HG03571 (cell line): ENCODE results near the gene DLK1.

ENCODE experiments used
- ATAC-seq: cut with Tn5 transposase; IDR thresholded peaks from one replicate; pipeline ENCODE4 v1.9.1; 2021; ENCODE audit not compliant: unreplicated experiment

Gene DLK1

DNA sequence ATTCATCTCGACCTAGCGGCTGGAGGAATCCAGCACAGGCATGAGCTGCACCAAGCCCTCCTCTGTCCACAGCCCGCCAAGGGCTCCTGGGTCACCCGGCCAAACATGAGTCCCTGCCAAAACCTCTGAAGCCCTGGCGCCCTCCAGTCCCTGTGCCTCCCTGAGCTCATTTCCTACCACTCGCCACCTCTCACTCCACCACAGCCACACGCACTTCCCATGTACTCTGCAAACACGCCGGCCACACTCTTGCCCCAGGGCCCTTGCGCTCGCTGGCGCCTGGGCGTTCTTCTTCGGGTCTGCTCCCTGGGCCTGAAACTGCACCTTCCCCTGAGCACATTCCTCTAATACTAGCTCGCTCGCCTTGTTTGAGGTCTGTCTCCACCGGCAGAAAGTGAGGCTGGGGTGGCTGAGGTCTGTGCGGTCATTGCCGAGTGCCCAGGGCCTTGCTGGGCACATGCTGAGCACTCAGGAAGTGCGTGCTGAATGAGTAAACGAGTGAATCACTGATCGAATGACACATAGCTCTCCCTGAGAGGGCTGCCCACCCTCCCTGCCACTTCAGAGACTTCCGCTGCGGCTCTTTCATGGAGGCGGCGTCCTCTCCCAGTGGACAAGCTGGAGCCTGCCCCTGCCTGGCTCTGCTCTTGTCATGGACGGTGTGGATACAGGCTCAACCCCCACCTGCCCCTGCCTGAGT lies 33.7 kb upstream of the DLK1 start:
- ATAC-seq = no peak

GRCh38 chr14:100693877-100694578 lies 32.7 kb upstream of the DLK1 start:
- no peak for ATAC-seq

DNA sequence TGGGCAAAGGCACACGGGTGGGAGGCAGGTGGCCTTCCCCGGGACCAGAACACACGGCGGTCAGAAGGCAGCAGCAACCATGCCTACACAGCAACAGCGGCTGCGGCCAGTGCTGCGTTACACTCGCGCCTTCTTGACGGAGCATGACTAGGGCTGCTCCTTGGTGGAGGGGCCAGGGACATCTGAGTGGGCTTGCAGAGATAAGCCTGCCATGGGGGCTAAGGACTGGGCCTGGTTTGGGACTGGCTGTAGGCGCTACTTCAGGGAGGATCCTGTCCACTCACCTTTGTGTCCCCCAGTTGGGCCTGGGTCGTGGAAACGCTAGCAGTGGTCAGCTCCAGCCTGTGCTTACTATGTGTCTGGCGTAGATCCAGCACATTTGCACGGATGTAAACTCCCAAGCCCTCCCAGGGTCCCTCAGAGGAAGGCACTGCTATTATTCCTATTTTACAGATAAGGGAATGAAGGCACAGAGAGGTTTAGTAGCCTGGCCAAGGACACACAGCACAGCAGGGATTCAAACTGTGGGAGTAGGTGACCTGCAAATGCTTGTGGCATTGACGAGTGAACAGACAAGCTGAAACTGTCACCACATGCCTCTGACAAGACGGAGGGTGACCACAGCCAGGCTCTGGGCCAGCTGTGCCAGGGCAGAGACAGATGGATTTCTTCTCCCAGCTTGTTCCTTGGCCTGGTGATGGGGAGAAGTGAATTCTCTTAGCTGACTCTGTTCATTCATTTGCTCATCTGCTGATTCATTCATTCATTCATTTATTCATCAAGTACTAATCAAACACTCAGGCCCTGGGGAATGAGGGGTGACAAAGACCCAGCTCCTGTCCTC lies 31.9 kb upstream of the DLK1 start:
- no peak for ATAC-seq

GRCh38 chr14:100695423-100695738 lies 31.3 kb upstream of the DLK1 start:
- no peak for ATAC-seq

- no peak for ATAC-seq
These were observed 30.7 kb upstream of the DLK1 start for GRCh38 chr14:100696008-100696407.

- no peak for ATAC-seq
These were observed 30.1 kb upstream of the DLK1 start for GRCh38 chr14:100696590-100696989.

- no peak for ATAC-seq
These were observed 28.6 kb upstream of the DLK1 start for GRCh38 chr14:100698066-100698465.

DNA sequence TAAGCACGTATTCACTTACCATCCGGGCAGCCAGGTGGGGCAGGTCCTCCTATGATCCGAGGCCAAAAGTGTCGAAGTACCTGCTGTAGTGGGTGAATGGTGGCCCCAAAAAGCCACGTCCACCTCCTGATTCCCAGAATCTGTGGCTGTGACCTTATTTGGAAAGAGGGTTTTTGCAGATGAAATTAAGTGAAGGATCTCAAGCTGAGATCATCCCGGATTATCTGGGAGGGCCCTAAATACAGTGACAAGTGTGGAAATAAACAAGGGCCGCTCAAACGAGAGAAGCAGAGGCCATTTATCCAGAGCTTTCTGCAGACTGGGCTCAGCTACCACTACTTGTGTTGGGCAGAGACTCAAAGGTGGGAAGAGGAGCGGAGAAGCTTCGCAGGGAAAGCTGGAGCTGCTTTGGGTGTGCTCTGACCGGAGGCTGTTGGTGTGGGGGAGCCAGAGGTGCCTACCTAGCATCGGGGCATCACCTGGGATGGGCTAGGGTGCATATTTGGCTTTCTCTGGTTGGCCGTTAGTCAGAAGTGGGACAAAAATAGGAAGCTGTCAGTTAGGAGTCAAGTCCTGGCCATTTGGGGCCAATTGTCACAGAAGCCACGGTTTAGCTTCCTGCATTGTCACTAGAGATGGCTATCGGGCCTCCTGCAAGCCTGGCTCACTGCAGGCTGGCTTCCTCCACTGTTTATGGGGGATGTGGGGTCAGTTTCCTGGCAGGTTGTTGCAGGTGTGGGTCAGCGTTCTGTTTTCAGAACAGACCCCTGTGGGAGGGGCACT lies 27.8 kb upstream of the DLK1 start:
- ATAC-seq = no peak

DNA sequence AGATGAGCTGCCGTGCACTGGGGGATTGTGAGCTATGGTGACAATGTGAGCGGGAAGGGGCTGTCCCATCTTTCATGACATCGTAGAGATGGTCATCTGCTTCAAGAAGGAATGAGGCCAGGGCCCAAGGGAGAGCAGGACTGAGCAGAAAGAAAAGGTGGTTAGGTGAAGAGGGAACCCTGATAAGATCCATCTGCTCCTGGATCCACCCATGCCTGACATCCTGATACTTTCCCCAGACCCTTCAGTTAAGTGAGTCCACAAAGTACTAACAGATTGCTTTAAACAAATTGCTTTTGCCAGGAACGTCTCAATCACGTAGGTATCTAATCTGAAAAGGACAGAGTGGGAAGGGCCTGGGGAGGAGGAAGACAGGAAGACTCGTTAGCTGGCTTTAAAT lies 25.4 kb upstream of the DLK1 start:
- no peak for ATAC-seq

- ATAC-seq = no peak
These were observed 24.1 kb upstream of the DLK1 start for GRCh38 chr14:100702590-100702989.

DNA sequence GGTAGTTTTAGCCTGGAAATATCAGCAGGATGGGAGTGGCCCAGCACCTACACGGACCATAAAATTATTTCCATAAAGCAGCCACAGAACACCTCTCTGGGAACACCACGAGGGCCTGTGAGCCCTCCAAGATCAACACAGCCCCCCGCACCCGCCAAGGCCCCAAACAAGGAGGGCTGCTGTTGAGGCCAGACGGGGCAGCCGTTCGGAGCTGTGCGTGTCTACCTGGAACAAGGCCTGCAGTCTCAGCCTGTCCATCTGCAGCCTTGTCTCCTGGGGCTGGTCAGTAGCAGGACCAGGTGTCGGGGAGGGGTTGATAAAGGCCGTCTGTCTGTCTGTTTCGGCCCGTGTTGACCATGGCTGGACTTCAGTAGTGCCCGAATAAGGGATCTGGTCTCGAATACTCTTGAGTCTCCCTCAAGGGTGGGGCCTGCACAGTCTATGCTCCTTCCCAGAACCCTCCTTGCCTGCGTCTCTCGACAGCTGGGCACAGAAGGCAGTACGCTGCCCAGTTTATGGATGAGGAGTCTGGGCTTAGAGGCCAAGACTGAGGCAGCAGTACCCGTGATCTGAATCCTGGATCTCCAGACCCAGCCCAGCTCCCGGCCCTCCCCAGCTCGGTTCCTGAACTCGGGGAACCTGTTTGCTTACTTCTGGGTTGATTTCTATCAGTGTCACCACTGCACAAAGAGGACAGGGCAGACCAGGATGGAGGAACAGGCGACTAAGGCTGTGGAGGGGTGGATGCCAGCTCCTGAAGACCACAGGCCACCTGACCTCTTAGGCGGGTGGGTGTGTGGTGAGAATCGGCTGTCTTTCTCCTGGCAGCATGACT lies 23.1 kb upstream of the DLK1 start:
- ATAC-seq = no peak

GRCh38 chr14:100706200-100706599 lies 20.5 kb upstream of the DLK1 start:
- no peak for ATAC-seq

- ATAC-seq = no peak
These were observed 19.8 kb upstream of the DLK1 start for GRCh38 chr14:100706860-100707259.

GRCh38 chr14:100708425-100709288 lies 18.0 kb upstream of the DLK1 start:
- ATAC-seq = no peak

DNA sequence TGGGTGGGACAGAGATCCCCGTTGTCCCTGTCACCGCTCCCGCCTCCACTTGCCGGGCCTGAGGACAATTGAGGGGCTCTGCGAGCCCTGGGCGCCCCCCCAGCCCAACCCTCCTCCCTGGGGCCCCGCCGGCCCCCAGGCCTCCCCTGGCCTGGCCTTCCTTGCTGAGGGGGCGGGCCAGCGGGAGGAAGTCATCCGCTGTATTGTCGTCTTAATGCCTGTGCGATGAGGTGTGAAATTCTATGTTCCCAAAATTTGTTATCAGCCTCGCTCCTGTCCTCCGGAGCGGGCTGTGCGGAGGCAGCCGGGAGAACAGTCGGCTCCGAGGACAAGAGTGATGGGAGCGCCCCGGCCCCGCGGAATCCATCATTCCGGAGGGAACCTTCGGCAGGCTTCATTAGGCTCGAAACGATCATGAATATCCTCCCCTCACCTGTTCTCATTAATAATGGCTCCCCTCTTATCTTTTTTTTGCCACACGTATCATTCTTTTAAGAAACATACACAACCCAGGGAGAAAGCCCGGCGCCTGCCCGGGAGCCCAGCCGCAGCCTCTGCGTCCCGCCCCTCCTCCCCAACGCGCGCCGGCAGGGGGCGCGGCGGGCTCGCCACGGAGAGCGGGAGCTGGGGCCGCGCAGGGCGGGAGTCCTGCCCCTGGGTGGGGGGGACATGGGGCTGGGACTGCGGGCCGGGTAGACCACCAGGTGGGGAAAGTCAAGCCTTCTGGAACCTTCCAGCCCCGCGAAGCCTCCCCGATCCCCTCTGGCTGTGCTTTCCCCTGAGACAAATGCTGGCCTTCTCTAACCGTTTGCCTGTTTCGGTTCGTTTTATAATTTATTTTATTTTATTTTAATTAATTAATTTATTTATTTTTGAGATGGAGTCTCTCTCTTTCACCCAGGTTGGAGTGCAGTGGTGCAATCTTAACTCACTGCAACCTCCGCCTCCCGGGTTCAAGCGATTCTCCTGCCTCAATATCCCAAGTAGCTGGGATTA lies 17.1 kb upstream of the DLK1 start:
- ATAC-seq = no peak

DNA sequence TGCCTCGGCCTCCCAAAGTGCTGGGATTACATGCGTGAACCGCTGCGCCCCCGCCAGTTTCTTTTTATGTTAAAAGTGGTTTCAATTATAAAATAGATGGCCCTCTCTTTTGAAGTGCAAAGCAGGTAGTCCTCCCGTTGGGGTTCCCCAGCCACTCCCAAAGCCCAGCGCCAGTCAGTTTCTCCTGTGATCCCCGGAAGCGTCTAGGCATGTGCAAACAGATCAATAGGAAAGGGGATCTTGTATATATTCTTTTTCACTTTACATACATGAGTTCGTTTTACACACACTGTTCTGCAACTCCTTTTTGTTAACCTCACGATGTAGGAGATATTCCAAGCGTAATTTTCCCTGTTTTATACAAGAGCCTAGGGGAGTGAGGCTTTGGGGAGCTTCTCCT lies 16.3 kb upstream of the DLK1 start:
- ATAC-seq = no peak

- ATAC-seq = no peak
These were observed 15.7 kb upstream of the DLK1 start for GRCh38 chr14:100710826-100711462.

DNA sequence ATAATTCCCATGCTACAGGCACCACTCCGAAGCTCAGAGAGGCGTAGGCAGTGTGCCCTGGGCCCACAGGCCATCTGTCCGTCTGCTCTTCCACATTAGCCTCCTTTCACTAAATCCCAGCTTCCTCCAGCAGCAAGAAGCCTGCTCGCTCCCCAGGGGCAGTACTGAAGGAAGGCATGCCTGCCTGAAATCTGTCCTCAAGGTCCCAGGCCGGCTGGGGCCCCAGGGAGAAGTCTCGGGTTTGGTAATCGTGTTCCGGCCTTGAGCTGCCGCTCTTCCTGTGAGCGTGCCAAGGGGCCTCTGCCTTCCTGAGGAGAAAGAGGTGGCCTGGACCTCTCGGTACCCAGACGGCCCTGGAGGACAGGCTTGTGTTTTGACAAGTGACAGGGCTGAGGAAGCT lies 15.2 kb upstream of the DLK1 start:
- no peak for ATAC-seq
